ENCODE results near the gene PLEKHD1. TPM values are rescaled to one million over a fixed set of nuclear protein-coding genes. Genes with fewer than 3 reads are reported as not detected.
A peak's percentile ranks its signal among the peaks of the same experiment; 100 is the strongest.

The PLEKHD1 gene
- total and polyA plus RNA-seq, 7 donors, result 0.01 to 0.69 (median 0.04) TPM; not detected in 1

DNA sequence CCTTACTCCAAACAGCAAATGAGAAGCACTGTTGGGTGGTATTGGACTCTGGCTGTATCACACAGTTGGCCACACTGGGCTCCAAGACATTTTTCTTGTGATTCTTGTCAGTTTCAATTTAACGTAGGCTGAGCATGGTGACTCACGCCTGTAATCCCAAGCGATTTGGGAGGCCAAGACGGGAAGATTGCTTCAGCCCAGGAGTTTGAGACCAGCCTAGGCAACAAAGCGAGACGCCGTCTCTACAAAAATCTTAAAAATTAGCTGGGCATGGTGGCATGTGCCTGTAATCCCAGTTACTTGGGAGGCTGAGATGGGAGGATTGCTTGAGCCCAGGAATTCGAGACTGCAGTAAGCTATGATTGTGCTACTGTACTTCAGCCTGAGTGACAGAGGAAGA is 35.3 kb upstream of the PLEKHD1 start:
- intact Hi-C loops (cut with DNase I), result no loop called here
- no peak overlapping the region for H3K4me3 ChIP-seq
- WGBS, 3 donors, result 95 to 98% (median 97%) methylated on average over 8 of the region's 8 CpGs

DNA sequence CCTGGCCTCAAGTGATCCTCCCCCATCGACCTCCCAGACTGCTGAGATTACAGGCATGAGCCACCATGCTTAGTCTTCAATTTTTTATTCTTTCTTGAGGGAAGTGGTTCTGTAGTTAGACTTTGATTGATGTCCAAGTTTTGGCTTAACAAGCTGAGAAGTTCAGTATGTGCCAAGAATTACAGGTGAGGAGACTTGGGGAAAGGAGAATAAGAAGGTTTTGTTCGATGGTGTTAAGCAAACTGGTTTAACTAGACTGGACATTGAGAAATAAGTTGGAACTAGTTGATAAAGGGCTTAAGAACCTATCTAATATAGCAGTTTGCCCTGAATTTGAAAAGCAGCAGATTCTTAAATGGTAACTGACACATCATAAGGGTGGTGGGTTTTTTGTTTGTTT is 32.6 kb upstream of the PLEKHD1 start:
- ATAC-seq (no peak), DNase-seq (no peak)
- 87 to 94% (median 92%) methylated on average over 2 of the region's 2 CpGs for WGBS, 3 donors
- Histone ChIP-seq H3K36me3 (ENCODE audit: insufficient read depth in 1 of 2, low read depth in 1 of 2) (peaks cover 3 to 37% of the 10 kb centered on the region in 2 donors), H3K27ac (no peak overlapping the region), H3K27me3 (ENCODE audit: insufficient read depth in 3 of 3, low read length in 2 of 3) (no peaks in the 10 kb centered on the region), H3K4me1 (no peaks in the 10 kb centered on the region), H3K4me3 (no peak overlapping the region), H3K9me3 (no peaks in the 10 kb centered on the region)
- intact Hi-C loops (cut with DNase I), result no loop called here
- TF ChIP-seq, protein P1, sequence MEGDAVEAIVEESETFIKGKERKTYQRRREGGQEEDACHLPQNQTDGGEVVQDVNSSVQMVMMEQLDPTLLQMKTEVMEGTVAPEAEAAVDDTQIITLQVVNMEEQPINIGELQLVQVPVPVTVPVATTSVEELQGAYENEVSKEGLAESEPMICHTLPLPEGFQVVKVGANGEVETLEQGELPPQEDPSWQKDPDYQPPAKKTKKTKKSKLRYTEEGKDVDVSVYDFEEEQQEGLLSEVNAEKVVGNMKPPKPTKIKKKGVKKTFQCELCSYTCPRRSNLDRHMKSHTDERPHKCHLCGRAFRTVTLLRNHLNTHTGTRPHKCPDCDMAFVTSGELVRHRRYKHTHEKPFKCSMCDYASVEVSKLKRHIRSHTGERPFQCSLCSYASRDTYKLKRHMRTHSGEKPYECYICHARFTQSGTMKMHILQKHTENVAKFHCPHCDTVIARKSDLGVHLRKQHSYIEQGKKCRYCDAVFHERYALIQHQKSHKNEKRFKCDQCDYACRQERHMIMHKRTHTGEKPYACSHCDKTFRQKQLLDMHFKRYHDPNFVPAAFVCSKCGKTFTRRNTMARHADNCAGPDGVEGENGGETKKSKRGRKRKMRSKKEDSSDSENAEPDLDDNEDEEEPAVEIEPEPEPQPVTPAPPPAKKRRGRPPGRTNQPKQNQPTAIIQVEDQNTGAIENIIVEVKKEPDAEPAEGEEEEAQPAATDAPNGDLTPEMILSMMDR (IDR thresholded peaks at IDR 0.05), result no peak

More for the DNA sequence above, 35.3 kb upstream of the PLEKHD1 start:
- no peak for ATAC-seq
- Histone ChIP-seq H3K27me3 (ENCODE audit: insufficient read depth in 3 of 3, low read length in 2 of 3) (no peaks in the 10 kb centered on the region), H3K36me3 (ENCODE audit: insufficient read depth in 1 of 2, low read depth in 1 of 2) (peaks cover 0 to 25% of the 10 kb centered on the region in 2 donors), H3K4me1 (no peaks in the 10 kb centered on the region), H3K27ac (no peak overlapping the region), H3K9me3 (no peaks in the 10 kb centered on the region)
- TF ChIP-seq, protein P1 (IDR thresholded peaks at IDR 0.05), result no peak
- DNase-seq, result no peak

DNA sequence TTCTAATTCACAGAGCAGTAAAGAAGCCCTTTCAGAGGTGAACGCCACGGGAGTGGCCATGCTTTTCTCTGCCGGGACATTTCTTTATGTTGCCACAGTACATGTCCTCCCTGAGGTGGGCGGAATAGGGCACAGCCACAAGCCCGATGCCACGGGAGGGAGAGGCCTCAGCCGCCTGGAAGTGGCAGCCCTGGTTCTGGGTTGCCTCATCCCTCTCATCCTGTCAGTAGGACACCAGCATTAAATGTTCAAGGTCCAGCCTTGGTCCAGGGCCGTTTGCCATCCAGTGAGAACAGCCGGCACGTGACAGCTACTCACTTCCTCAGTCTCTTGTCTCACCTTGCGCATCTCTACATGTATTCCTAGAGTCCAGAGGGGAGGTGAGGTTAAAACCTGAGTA is 26.2 kb upstream of the PLEKHD1 start:
- Histone ChIP-seq H3K4me3 (no peak overlapping the region), H3K27me3 (ENCODE audit: insufficient read depth in 3 of 3, low read length in 2 of 3) (no peaks in the 10 kb centered on the region), H3K27ac (no peak overlapping the region), H3K36me3 (ENCODE audit: insufficient read depth in 1 of 2, low read depth in 1 of 2) (peaks cover 3 to 56% of the 10 kb centered on the region in 2 donors), H3K9me3 (no peaks in the 10 kb centered on the region), H3K4me1 (no peaks in the 10 kb centered on the region)
- no peak for ATAC-seq
- intact Hi-C loops (cut with DNase I), result no loop called here
- 88 to 91% (median 90%) methylated on average over 11 of the region's 11 CpGs for WGBS, 3 donors
- no peak for DNase-seq
- TF ChIP-seq, protein P1 (IDR thresholded peaks at IDR 0.05), result no peak

DNA sequence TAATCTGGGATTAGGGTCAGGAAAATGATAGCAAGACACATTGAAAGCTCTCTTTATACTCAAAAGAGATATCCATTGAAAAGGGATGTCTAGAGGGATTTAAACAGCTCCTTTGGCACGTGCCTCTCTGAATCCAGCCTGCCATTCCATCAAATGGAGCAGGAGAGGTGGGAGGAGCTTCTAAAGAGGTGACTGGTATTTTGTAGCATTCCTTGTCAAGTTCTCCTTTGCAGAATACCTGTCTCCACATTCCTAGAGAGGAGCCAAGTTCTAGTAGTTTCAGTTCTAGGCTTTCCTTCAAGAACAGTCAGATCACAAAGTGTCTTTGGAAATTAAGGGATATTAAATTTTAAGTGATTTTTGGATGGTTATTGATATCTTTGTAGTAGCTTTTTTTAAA is 25.4 kb upstream of the PLEKHD1 start:
- DNase-seq, result no peak
- Histone ChIP-seq H3K36me3 (ENCODE audit: insufficient read depth in 1 of 2, low read depth in 1 of 2) (peaks cover 3 to 49% of the 10 kb centered on the region in 2 donors), H3K4me3 (no peak overlapping the region), H3K4me1 (no peaks in the 10 kb centered on the region), H3K27me3 (ENCODE audit: insufficient read depth in 3 of 3, low read length in 2 of 3) (no peaks in the 10 kb centered on the region), H3K27ac (no peak overlapping the region), H3K9me3 (no peaks in the 10 kb centered on the region)
- WGBS, 3 donors, result 63 to 81% (median 74%) methylated on average over 1 of the region's 1 CpG
- intact Hi-C loops (cut with DNase I), result no loop called here
- no peak for ATAC-seq
- TF ChIP-seq, protein P1 (IDR thresholded peaks at IDR 0.05), result no peak

DNA sequence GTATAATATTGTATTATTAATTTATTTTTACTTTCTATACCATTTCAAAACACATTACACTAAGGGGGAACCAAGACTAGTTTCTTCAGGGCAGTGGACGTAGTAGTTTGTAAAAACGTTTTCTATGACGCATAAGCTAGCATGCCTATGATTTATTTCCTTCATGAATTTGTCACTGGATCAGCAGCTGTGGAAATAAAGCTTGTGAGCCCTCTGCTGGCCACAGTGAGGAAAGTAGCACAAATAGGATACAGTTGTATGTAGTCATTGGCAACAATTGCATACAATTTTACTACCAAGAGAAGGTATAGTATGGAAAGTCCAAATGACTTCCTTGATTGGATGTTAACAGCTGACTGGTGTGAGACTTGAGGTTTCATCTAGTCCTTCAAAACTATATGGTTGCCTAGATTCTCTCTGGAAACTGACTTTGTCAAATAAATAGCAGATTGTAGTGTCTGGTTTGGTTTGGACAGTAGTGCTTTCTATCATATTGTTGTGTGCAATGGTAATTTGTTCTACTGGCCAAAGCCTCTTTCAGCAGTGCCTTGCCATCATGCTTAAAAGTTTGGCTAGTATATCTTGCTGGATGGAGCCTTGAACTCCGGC is 24.3 kb upstream of the PLEKHD1 start:
- DNase-seq (peak; percentile 63 to 67), ATAC-seq (peak; percentile 91 to 98 (median 93))
- Histone ChIP-seq H3K36me3 (ENCODE audit: insufficient read depth in 1 of 2, low read depth in 1 of 2) (peaks cover 3 to 40% of the 10 kb centered on the region in 2 donors), H3K9me3 (no peaks in the 10 kb centered on the region), H3K27me3 (ENCODE audit: insufficient read depth in 3 of 3, low read length in 2 of 3) (no peaks in the 10 kb centered on the region), H3K27ac (no peak overlapping the region), H3K4me3 (no peak overlapping the region), H3K4me1 (no peaks in the 10 kb centered on the region)
- WGBS, 3 donors, result 24 to 27% (median 26%) methylated on average over 4 of the region's 4 CpGs
- intact Hi-C loops (cut with DNase I), result loop anchor here (1.0 to 2.0 kb wide), 3 partner anchors 61 to 331 kb away; partner anchors contain the start of genes ERH (in 1 of the 2) and SLC39A9 (in 1 of the 2)
- TF ChIP-seq, protein P1 (IDR thresholded peaks at IDR 0.05), result peak; percentile 82

All from psoas muscle (tissue), 8 donors.